CD8-positive, alpha-beta memory T cell (primary cell): ENCODE data around the gene RHOF. TPM values are rescaled to one million over a fixed set of nuclear protein-coding genes. Genes with fewer than 3 reads are reported as not detected.

ENCODE experiments used
- CTCF ChIA-PET: fragments of 350-600 bp; sonication (Branson Sonifier 250); formaldehyde crosslinking; loops from one replicate; lab custom pipeline; 2021; ENCODE audit warnings: antibody characterized with exemption; lab: Charles Lee
- POLR2A ChIA-PET: fragments of 350-600 bp; sonication (Branson Sonifier 250); formaldehyde crosslinking; loops from one replicate; lab custom pipeline; 2021; ENCODE audit warnings: antibody characterized with exemption; lab: Charles Lee
- DNase-seq, 5 donors: peaks; one replicate each; pipeline versions ENCODE4 v3.0.0 to v3.0.0-alpha.2; 2020 to 2022; ENCODE audit warnings: mixed read lengths in 1 of 5
- H3K27ac ChIP-seq: one replicate; pipeline ENCODE4 v1.7.0; 2013; ENCODE audit warnings: low read depth, mild to moderate bottlenecking, low read length, moderate library complexity
- H3K27me3 ChIP-seq: 2 replicates; pipeline ENCODE4 v1.7.0; 2013; ENCODE audit warnings: low read length, mild to moderate bottlenecking; ENCODE audit not compliant: insufficient read depth, poor library complexity, severe bottlenecking
- H3K36me3 ChIP-seq: 2 replicates; pipeline ENCODE4 v1.7.0; 2013; ENCODE audit warnings: mild to moderate bottlenecking, low read length, moderate library complexity; ENCODE audit not compliant: insufficient read depth
- H3K4me1 ChIP-seq: 2 replicates; pipeline ENCODE4 v1.7.0; 2013; ENCODE audit warnings: mild to moderate bottlenecking, low read length, moderate library complexity; ENCODE audit not compliant: insufficient read depth
- H3K4me3 ChIP-seq: 2 replicates; pipeline ENCODE4 v1.7.0; 2013; ENCODE audit warnings: mild to moderate bottlenecking, low read length
- H3K9me3 ChIP-seq: 2 replicates; pipeline ENCODE4 v1.7.0; 2013; ENCODE audit warnings: mild to moderate bottlenecking, low read length
- H3K27ac Mint-ChIP-seq, 8 donors: one replicate each; pipeline ENCODE4 v1.8.0; 2020 to 2021; ENCODE audit warnings: mixed read lengths in 8 of 8, mild to moderate bottlenecking in 6 of 8, inconsistent platforms in 3 of 8, moderate library complexity in 3 of 8
- H3K27me3 Mint-ChIP-seq, 2 donors: one replicate each; pipeline ENCODE4 v1.8.0; 2020 to 2021; ENCODE audit warnings: mixed read lengths in 2 of 2, mild to moderate bottlenecking in 1 of 2, moderate library complexity in 1 of 2
- H3K36me3 Mint-ChIP-seq, 3 donors: one replicate each; pipeline ENCODE4 v1.8.0; 2020 to 2021; ENCODE audit warnings: mixed read lengths in 3 of 3, inconsistent platforms in 1 of 3, mild to moderate bottlenecking in 1 of 3
- H3K4me1 Mint-ChIP-seq, 3 donors: one replicate each; pipeline ENCODE4 v1.8.0; 2020 to 2021; ENCODE audit warnings: mixed read lengths in 3 of 3, inconsistent platforms in 1 of 3, mild to moderate bottlenecking in 1 of 3
- H3K4me3 Mint-ChIP-seq, 7 donors: one replicate each; pipeline ENCODE4 v1.8.0; 2020 to 2021; ENCODE audit warnings: mixed read lengths in 7 of 7, mild to moderate bottlenecking in 6 of 7, moderate library complexity in 4 of 7, inconsistent platforms in 2 of 7
- H3K9me3 Mint-ChIP-seq, 5 donors: one replicate each; pipeline ENCODE4 v1.8.0; 2020 to 2022; ENCODE audit warnings: mixed read lengths in 5 of 5, mild to moderate bottlenecking in 3 of 5, moderate library complexity in 2 of 5, inconsistent platforms in 1 of 5
- polyA plus RNA-seq: library from polyadenylated mRNA; unstranded; fragments of 300-500 nt; fragmentation: Illumina TruSeq; gene quantifications from one replicate; pipeline ENCODE4 v1.2.3, GENCODE V29; 2021
- total RNA-seq, 2 experiments: library from RNA; stranded (reverse); gene quantifications; one replicate each; pipeline ENCODE4 v1.2.3, GENCODE V29; 2021

The RHOF gene
- total and polyA plus RNA-seq, 3 experiments from 2014 or later = 139 to 152 (median 145) TPM

DNA sequence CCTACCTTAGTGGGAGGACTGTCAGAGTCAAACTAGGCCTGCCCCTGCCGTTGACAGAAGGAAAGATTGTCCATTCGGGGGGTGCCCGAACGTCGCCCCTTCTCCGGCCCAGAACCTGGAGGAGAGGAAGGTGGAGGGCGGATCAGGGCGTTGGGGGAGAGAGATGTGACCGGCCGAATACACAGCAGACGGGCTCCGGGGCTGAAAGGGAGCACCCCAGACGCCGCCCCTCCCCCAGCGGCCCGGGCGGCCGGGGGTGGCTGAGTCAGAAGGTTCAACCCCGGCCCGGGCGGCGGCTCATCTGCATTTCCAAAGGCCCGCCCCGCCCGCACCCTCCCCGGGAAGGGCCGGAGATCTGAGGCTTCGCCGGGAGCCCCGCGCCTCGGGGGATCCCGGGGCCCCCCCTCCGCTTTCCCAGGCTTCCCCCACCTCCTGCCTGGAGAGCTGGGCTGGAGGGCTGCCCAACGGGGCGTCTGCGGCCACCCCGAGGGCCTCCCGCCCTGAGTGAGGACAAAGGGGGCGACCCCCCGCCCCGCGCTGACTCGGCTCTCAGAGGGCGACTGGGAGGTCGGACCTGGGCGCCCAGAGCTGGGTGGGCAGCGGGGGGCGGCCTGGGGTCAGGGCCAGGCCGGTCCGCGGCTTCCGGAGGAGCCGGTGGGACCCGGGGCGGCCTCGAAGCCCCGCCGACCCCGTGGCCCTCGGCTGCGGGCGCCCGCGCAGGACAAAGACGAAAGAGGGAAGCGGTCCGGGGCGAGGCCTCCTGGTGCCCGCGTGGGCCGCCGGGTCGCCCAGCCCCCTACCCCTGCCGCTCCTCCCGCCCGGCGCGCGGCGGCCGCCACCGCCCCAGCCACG is 6.6 kb upstream of the RHOF start:
- Mint-ChIP-seq H3K36me3 (peaks cover 0 to 68% (median 8%) of the 10 kb centered on the region in 3 donors), H3K27ac (peak overlapping the region; percentile 72 to 99 (median 93)), H3K27me3 (peaks cover 0 to 1% of the 10 kb centered on the region in 2 donors), H3K9me3 (no peaks in the 10 kb centered on the region), H3K4me3 (peak overlapping the region; percentile 84 to 94 (median 87)), H3K4me1 (peaks cover 25 to 35% (median 30%) of the 10 kb centered on the region in 3 donors)
- DNase-seq = peak; percentile 61 to 83 (median 68)
- CTCF ChIA-PET = interaction anchor here (38.2 to 44.0 kb wide), 2 partner anchors 0 to 18 kb away, joined by 1908 read pairs; partner anchors contain the start of genes RHOF and SETD1B
- Histone ChIP-seq H3K4me1 (peaks cover 27% of the 10 kb centered on the region), H3K4me3 (peak overlapping the region; percentile 65), H3K27me3 (no peaks in the 10 kb centered on the region), H3K9me3 (no peaks in the 10 kb centered on the region), H3K27ac (peak overlapping the region; percentile 94), H3K36me3 (peaks cover 15% of the 10 kb centered on the region)
- POLR2A ChIA-PET = interaction anchor here (0.5 to 12.2 kb wide), 12 partner anchors 7 to 727 kb away, joined by 3 to 277 read pairs (median 4); partner anchors contain the start of genes KNTC1, PSMD9, RHOF and RSRC2

DNA sequence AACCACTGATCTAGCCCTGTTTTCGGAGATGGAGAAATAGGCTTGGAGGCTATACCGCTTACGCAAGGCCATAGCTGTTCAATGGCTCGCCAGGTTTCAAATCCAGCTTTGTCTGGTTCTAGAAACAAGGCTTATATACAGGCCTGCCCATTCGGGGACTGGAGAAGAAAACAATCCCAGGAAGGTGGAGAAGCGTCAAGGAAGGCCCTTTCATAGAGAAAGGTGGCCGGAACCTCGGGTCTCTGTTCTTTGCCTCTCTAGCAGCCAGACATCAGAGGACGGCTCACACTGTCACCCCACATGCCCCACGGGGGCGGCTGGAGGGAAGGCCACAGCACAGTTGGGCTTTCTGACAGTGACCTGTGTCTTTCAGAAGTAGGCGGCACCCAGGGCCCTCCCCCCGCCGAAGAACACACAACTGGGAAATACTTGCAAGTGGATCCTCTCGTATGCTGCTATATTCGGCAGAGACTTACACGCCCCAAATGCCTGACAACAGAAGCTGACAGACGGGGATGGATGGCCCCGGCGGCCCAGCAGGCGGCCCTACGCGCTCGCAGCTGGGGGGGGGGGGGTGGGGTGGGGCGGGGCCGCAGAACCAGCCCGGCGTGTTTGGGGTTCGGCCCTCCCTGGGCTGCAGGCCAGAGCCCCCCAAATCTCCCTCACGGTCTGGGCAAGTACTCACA is 5.8 kb upstream of the RHOF start:
- H3K4me1 ChIP-seq = peaks cover 34% of the 10 kb centered on the region

DNA sequence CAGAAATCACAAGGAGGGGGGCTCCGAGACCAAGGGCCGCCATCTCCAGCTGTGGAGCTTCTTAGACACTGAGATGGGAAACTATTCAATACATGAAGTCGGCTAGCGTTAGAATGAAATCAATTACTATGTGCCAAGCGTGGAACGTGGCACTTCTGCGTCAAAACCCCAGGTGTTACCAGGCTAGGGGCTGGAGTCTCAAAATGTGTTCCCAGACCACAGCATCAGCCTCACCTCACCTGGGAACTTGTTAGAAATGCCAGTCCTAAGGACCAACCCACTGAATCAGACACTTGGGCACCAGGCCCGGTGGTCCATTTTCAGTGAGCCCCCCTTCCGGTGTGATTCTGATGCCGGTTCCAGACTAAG is 5.3 kb upstream of the RHOF start:
- Mint-ChIP-seq H3K36me3 (peaks cover 0 to 69% (median 8%) of the 10 kb centered on the region in 3 donors), H3K4me1 (peaks cover 33 to 45% (median 40%) of the 10 kb centered on the region in 3 donors), H3K27me3 (no peaks in the 10 kb centered on the region), H3K27ac (peak overlapping the region; percentile 72 to 99 (median 94)), H3K9me3 (no peaks in the 10 kb centered on the region), H3K4me3 (peak overlapping the region; percentile 84 to 94 (median 87))
- Histone ChIP-seq H3K27ac (peak overlapping the region; percentile 68), H3K9me3 (no peaks in the 10 kb centered on the region), H3K27me3 (no peaks in the 10 kb centered on the region), H3K4me3 (peak overlapping the region; percentile 56), H3K4me1 (peaks cover 40% of the 10 kb centered on the region), H3K36me3 (peaks cover 15% of the 10 kb centered on the region)
- ChIA-PET POLR2A (interaction anchor here (0.6 to 12.2 kb wide), 7 partner anchors 8 to 719 kb away, joined by 3 to 277 read pairs (median 5); partner anchors contain the start of gene PSMD9), CTCF (interaction anchor here (38.2 to 44.0 kb wide), 2 partner anchors 2 to 16 kb away, joined by 1908 read pairs; partner anchors contain the start of genes RHOF and SETD1B)
- DNase-seq = peak in 1 of 5 donors; percentile 34

More for the DNA sequence above, 5.8 kb upstream of the RHOF start:
- DNase-seq = peak in 4 of 5 donors; percentile 57 to 78 (median 70)
- peak overlapping the region; percentile 84 to 94 (median 87) for H3K4me3 Mint-ChIP-seq
- POLR2A ChIA-PET = interaction anchor here (0.5 to 12.2 kb wide), 9 partner anchors 6 to 125 kb away, joined by 3 to 277 read pairs (median 5); partner anchors contain the start of genes PSMD9 and RHOF
- peaks cover 32 to 43% (median 37%) of the 10 kb centered on the region in 3 donors for H3K4me1 Mint-ChIP-seq
- H3K9me3 Mint-ChIP-seq = no peaks in the 10 kb centered on the region
- H3K36me3 ChIP-seq = peaks cover 15% of the 10 kb centered on the region
- peaks cover 0 to 67% (median 8%) of the 10 kb centered on the region in 3 donors for H3K36me3 Mint-ChIP-seq
- peak overlapping the region; percentile 72 to 99 (median 94) for H3K27ac Mint-ChIP-seq
- H3K27me3 Mint-ChIP-seq = no peaks in the 10 kb centered on the region
- H3K4me3 ChIP-seq = peak overlapping the region; percentile 65
- CTCF ChIA-PET = interaction anchor here (38.2 to 44.0 kb wide), 2 partner anchors 1 to 17 kb away, joined by 1908 read pairs; partner anchors contain the start of genes RHOF and SETD1B
- peak overlapping the region; percentile 94 for H3K27ac ChIP-seq
- H3K27me3 ChIP-seq = no peaks in the 10 kb centered on the region
- no peaks in the 10 kb centered on the region for H3K9me3 ChIP-seq

DNA sequence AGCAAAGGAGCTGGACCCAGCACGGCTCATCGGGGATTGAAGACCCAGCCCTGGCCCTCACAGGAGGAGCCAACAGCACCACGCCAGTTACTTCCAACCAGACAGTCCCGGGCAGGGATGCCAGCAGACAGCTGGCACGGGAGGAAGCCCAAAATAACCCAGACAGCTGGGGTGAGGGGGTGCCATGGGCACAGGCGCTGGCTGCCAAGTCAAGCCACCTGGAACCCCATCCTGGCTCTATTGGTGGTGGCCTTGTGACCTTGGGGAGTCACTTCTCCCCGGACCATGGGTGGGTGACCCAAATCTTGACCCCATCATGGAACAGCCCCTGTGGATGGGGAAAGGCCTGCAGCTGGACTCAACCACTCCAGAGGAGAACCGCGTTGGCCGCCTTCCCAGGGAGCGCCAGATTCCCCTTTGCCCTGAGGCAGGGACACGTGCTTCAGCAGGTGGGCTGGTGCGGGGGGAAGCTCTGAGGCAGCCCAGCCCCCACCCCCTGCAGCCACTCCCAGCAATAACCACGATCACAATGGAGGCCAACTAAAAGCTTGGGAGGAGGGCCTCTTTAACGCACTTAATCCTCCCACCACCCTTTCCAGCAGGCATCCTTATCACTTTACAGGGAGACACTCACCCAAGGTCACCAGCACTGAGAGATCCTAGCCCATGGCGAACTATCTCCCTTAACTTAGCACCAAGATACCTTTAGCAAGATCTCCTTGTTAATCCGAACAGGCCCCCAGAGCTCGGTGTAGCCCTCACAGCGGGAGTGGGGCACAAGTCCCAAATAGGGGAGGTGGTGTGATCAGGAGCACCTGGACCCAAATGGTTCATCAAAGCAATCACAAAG is 4.7 kb upstream of the RHOF start:
- H3K27ac ChIP-seq = peak overlapping the region; percentile 68
- ChIA-PET CTCF (interaction anchor here (5.9 to 44.0 kb wide), 3 partner anchors 2 to 101 kb away, joined by 104 to 1908 read pairs (median 1908); partner anchors contain the start of genes RHOF and SETD1B), POLR2A (interaction anchor here (0.6 to 12.2 kb wide), 8 partner anchors 9 to 719 kb away, joined by 3 to 277 read pairs (median 4); partner anchors contain the start of gene PSMD9)
- Mint-ChIP-seq H3K9me3 (no peaks in the 10 kb centered on the region), H3K27ac (peak overlapping the region in 7 of 8 donors; percentile 72 to 99 (median 93)), H3K36me3 (peaks cover 0 to 68% (median 8%) of the 10 kb centered on the region in 3 donors), H3K27me3 (no peaks in the 10 kb centered on the region), H3K4me1 (peaks cover 33 to 45% (median 39%) of the 10 kb centered on the region in 3 donors), H3K4me3 (peak overlapping the region; percentile 84 to 90 (median 87))
- peak overlapping the region; percentile 56 for H3K4me3 ChIP-seq
- DNase-seq = no peak
- H3K9me3 ChIP-seq = no peaks in the 10 kb centered on the region
- peaks cover 15% of the 10 kb centered on the region for H3K36me3 ChIP-seq
- peaks cover 40% of the 10 kb centered on the region for H3K4me1 ChIP-seq
- H3K27me3 ChIP-seq = no peaks in the 10 kb centered on the region

DNA sequence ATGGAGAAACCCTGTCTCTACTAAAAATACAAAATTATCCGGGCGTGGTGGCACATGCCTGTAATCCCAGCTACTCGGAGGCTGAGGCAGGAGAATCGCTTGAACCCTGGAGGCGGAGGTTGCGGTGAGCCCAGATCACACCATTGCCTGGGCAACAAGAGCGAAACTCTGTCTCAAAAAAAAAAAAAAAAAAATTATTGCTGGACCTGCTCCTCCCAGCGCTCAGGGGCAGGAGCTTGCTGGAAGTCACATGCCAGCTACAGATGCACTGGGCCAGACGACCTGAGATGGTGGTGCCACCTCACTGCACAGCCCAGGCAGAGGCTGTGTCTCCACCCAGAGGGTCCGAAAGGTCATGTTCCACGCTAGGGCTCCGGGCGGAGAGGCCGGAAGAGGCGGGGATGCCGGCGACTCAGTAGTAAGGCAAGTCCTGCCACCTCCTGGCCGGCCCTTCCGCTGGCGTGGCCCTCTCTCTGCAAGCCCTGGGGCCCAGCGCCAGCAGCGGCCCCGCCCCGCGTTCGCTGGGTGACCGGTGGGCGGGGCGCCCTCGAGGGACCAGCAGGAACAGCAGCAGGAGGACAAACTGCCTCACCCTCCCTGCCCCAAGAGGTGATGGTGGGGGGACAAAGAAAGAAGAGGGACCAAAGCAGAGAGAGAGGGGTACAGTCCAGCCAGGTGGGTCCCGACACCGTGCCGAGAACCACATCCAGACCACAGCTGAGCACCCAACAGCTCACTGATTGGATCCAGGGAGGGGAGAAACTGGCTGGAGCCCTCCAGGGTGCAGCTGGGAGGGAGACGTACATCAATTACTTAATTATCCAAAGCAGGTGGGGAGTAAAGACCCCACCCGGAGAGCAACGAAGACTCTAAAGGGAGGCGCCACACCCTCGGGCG is 3.6 kb upstream of the RHOF start:
- peaks cover 16% of the 10 kb centered on the region for H3K36me3 ChIP-seq
- Mint-ChIP-seq H3K9me3 (no peaks in the 10 kb centered on the region), H3K36me3 (peaks cover 0 to 66% (median 8%) of the 10 kb centered on the region in 3 donors), H3K27me3 (no peaks in the 10 kb centered on the region), H3K4me3 (peak overlapping the region in 6 of 7 donors; percentile 41 to 54 (median 49)), H3K4me1 (peaks cover 32 to 50% (median 32%) of the 10 kb centered on the region in 3 donors), H3K27ac (peak overlapping the region in 7 of 8 donors; percentile 60 to 99 (median 74))
- no peaks in the 10 kb centered on the region for H3K27me3 ChIP-seq
- no peak for DNase-seq
- H3K4me3 ChIP-seq = peak overlapping the region; percentile 56
- ChIA-PET CTCF (interaction anchor here (4.1 to 44.0 kb wide), 5 partner anchors 3 to 100 kb away, joined by 45 to 1908 read pairs (median 104); partner anchors contain the start of genes PSMD9, RHOF and SETD1B), POLR2A (interaction anchor here (0.5 to 12.2 kb wide), 8 partner anchors 7 to 371 kb away, joined by 3 to 277 read pairs (median 9); partner anchors contain the start of gene SETD1B)
- H3K4me1 ChIP-seq = peaks cover 41% of the 10 kb centered on the region
- peak overlapping the region; percentile 61 for H3K27ac ChIP-seq
- H3K9me3 ChIP-seq = no peaks in the 10 kb centered on the region
